HFFc6 (cell line): ENCODE measurements around the gene HESX1. TPM values are rescaled to one million over a fixed set of nuclear protein-coding genes. Genes with fewer than 3 reads are reported as not detected.

Source experiments
- DNase-seq: peaks from one replicate; pipeline ENCODE4 v3.0.0-alpha.2; 2018
- H3K27ac Mint-ChIP-seq: 2 replicates; pipeline ENCODE4 v1.8.0; 2020; ENCODE audit warnings: mild to moderate bottlenecking, mixed read lengths
- H3K27me3 Mint-ChIP-seq: 2 replicates; pipeline ENCODE4 v1.8.0; 2021; ENCODE audit warnings: mild to moderate bottlenecking, moderate library complexity, mixed read lengths; ENCODE audit not compliant: insufficient read depth
- H3K36me3 Mint-ChIP-seq: 2 replicates; pipeline ENCODE4 v1.8.0; 2021; ENCODE audit warnings: low read depth, mixed read lengths
- H3K4me1 Mint-ChIP-seq: 2 replicates; pipeline ENCODE4 v1.8.0; 2020; ENCODE audit warnings: low read depth, mixed read lengths
- H3K4me3 Mint-ChIP-seq: 2 replicates; pipeline ENCODE4 v1.8.0; 2020; ENCODE audit warnings: mild to moderate bottlenecking, moderate library complexity, mixed read lengths
- H3K9me3 Mint-ChIP-seq: 2 replicates; pipeline ENCODE4 v1.8.0; 2020; ENCODE audit warnings: mild to moderate bottlenecking, mixed read lengths
- total RNA-seq, 6 experiments: library from RNA; stranded (reverse); fragmentation: NEBNext Ultra II Directional; extraction: Animal tissue kit (Norgen Biotek cat#: 25700); gene quantifications; 2 replicates in 1 of 6; 3 replicates in 5 of 6; pipeline ENCODE4 v1.2.3, GENCODE V29; 2021
- TF ChIP-seq, protein P1 (sequence below): fragments of 200-600 bp; sonication (generic); IDR thresholded peaks from 2 replicates; pipeline ENCODE4 v1.5.0; 2021; ENCODE audit warnings: antibody characterized with exemption, mild to moderate bottlenecking

Gene HESX1
- total RNA-seq, 6 experiments from 2014 or later: 0.18 TPM; not detected in 5

DNA sequence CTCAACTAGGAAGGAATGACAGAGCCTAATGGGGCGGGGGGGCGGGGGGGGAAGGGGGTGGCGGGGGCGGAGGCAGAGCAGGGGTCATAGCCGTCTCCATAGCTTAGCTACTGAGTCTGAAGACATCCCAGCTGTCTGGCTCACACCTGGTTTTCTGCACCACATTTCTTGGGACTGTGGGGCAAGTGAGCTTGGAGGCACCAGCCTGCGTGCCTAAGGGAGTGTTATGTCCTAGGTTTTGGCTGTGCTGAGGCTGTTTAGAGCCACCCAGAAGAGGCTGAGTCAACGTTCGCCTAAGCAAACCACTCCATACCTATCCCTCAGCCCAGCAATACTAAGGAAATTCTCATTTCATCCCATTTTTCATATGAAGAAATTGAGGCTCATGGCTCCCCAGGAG, 36.0 kb downstream of the HESX1 start:
- TF ChIP-seq, protein P1, sequence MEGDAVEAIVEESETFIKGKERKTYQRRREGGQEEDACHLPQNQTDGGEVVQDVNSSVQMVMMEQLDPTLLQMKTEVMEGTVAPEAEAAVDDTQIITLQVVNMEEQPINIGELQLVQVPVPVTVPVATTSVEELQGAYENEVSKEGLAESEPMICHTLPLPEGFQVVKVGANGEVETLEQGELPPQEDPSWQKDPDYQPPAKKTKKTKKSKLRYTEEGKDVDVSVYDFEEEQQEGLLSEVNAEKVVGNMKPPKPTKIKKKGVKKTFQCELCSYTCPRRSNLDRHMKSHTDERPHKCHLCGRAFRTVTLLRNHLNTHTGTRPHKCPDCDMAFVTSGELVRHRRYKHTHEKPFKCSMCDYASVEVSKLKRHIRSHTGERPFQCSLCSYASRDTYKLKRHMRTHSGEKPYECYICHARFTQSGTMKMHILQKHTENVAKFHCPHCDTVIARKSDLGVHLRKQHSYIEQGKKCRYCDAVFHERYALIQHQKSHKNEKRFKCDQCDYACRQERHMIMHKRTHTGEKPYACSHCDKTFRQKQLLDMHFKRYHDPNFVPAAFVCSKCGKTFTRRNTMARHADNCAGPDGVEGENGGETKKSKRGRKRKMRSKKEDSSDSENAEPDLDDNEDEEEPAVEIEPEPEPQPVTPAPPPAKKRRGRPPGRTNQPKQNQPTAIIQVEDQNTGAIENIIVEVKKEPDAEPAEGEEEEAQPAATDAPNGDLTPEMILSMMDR: no peak
- Mint-ChIP-seq H3K36me3 (no peaks in the 10 kb centered on the region), H3K27me3 (peaks cover 53% of the 10 kb centered on the region), H3K4me1 (peaks cover 16% of the 10 kb centered on the region), H3K27ac (no peak overlapping the region), H3K9me3 (no peaks in the 10 kb centered on the region), H3K4me3 (no peak overlapping the region)
- DNase-seq: no peak

DNA sequence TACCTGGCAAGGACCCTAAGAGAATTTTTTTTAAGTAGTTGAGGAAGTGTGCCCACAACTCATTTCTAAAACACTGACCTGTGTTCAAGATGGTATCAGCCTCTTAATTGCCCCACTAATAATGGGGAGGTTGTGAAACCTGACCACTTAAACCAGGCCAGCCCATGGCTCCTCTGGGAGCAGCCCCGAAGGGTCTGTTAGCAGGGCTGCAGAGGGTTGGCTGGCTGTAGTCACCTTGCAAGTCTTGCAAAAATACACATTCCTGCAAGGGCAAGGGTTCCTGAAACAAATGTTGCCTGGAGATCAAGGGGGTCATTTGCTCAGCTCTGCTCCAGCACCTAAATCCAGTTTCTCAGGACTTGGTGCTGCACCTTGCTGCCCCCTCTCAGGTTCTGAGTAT, 37.9 kb downstream of the HESX1 start:
- H3K27ac Mint-ChIP-seq: no peak overlapping the region
- H3K4me1 Mint-ChIP-seq: peaks cover 16% of the 10 kb centered on the region
- TF ChIP-seq, protein P1: no peak
- DNase-seq: no peak
- H3K27me3 Mint-ChIP-seq: peaks cover 48% of the 10 kb centered on the region
- H3K9me3 Mint-ChIP-seq: no peaks in the 10 kb centered on the region
- H3K4me3 Mint-ChIP-seq: no peak overlapping the region
- no peaks in the 10 kb centered on the region for H3K36me3 Mint-ChIP-seq

DNA sequence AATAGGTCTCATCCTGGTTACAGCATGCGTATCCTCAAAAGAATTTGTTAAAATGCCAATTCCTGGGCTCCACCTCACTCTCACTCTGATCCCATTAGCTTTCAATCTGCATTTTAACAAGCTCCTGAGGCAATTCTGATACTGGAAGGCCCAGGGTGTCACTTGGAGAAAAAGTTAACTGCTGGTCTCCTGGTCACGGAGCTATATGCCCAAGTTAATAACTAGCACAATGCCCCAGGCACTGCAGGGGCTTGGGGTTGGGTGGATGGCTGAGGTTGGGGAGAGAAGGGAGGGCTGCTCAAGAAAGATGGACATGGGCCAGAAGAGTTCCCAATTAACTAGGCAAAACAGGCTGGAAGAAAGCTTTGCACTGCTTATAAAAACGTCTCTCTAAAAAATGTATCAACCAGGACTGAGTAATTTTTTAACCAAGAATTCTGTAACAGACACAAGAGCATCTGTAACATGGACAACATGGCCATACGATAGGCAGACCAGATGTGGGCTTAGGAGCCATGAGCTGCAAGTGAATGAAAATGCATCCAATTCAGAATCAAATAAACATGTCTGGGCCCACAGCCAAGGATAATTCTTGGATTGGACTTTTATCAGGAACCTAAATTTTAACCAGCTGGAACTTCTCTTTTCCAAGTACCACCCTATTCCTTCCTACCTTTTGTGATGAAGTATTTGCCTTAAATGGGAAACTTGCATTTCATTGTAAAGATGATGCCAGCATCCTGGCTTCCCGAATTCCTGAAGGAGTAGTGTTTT, 38.8 kb downstream of the HESX1 start:
- no peaks in the 10 kb centered on the region for H3K36me3 Mint-ChIP-seq
- no peak overlapping the region for H3K27ac Mint-ChIP-seq
- H3K4me1 Mint-ChIP-seq: peaks cover 16% of the 10 kb centered on the region
- DNase-seq: no peak
- H3K4me3 Mint-ChIP-seq: no peak overlapping the region
- H3K9me3 Mint-ChIP-seq: no peaks in the 10 kb centered on the region
- peaks cover 44% of the 10 kb centered on the region for H3K27me3 Mint-ChIP-seq
- TF ChIP-seq, protein P1: no peak

DNA sequence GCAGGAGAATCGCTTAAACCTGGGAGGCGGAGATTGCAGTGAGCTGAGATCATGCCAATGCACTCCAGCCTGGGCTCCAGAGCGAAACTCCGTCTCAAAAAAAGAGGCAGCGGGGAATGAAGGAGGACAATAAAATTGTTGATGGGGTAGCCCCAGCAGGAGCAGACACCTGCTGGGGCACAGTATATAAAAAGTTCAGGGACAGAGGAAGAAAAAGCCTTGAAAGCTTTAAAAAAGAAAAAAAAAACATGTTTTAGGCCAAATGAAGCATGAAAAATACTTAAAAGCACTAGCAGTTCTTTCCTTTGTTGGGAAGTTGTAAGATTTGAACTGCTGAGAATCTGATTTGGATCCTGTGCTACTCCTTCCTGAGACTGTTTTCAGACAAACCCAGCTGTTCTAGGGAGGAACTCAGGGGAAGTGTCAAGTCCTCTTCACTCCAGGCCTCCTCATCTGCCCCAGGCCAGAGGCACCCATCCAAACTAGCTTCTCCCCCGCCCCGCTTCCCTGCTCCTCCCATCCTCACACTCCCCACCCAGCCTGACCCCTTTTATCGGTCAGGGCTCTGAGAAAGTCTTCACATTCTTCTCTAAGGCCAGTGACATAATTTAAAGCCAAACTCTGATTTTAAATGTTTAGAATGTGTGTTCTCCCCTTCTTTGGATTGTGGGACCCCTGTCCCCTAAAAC, 39.6 kb downstream of the HESX1 start:
- no peak overlapping the region for H3K27ac Mint-ChIP-seq
- H3K9me3 Mint-ChIP-seq: no peaks in the 10 kb centered on the region
- H3K4me1 Mint-ChIP-seq: peaks cover 16% of the 10 kb centered on the region
- TF ChIP-seq, protein P1: no peak
- H3K4me3 Mint-ChIP-seq: no peak overlapping the region
- no peak for DNase-seq
- no peaks in the 10 kb centered on the region for H3K36me3 Mint-ChIP-seq
- H3K27me3 Mint-ChIP-seq: peaks cover 42% of the 10 kb centered on the region

DNA sequence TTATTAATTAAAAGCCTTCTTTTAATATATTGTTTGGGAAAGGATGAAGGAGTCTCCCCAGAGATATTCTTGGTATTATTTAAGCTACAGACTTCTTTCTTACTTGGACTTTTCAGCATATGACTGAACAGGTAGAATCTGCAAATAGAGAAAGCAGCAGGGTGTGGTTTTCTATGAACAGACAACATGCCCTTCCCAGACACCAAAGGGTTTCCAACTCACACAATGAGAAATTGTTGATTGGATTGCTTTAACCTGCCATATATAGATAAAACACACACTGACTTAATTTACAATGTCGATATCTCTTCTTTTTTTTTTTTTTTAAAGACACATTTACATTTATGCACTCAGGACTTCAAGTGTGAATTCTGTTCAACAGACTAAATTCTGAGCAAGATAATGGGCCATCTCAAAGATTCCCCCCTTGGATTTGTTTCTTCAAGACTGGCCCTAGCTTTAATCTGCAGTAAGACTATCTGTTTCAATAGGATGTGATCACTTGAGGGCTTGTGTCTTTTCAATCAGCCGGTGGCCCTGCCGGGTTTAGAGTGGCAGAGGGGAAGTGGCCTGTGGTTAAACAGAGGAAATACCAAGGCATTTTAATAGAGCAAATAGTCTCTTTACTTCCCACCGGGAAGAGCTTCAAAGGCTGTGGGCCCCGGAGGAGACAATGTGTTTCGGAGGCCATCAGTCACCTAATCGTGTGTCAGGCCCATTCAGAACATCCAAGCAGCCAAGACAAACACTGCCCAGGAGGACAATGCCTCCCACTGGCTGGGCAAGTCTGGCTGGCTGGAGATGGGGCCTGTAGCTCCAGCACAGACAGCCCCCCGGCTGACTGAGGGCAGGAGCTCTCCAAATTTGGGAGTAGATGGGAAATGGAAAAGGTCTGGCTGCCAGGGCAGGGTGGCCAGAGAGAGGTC, 40.7 kb downstream of the HESX1 start:
- H3K4me1 Mint-ChIP-seq: peaks cover 12% of the 10 kb centered on the region
- H3K27me3 Mint-ChIP-seq: peaks cover 46% of the 10 kb centered on the region
- H3K9me3 Mint-ChIP-seq: no peaks in the 10 kb centered on the region

More for the DNA sequence above, 40.7 kb downstream of the HESX1 start:
- no peaks in the 10 kb centered on the region for H3K36me3 Mint-ChIP-seq
- H3K4me3 Mint-ChIP-seq: no peak overlapping the region
- no peak for DNase-seq
- H3K27ac Mint-ChIP-seq: no peak overlapping the region
- TF ChIP-seq, protein P1: no peak
